ENCODE measurements around the gene TBATA.

- TF ChIP-seq, protein P1, sequence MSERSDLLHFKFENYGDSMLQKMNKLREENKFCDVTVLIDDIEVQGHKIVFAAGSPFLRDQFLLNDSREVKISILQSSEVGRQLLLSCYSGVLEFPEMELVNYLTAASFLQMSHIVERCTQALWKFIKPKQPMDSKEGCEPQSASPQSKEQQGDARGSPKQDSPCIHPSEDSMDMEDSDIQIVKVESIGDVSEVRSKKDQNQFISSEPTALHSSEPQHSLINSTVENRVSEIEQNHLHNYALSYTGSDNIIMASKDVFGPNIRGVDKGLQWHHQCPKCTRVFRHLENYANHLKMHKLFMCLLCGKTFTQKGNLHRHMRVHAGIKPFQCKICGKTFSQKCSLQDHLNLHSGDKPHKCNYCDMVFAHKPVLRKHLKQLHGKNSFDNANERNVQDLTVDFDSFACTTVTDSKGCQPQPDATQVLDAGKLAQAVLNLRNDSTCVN (tag by site-specific recombination; optimal IDR thresholded peaks at IDR 0.05) = no peak
- TF ChIP-seq ZNF133 (tag by site-specific recombination; IDR thresholded peaks at IDR 0.05) (no peak), ZNF148 (tag by site-specific recombination; IDR thresholded peaks at IDR 0.05; ENCODE audit: borderline replicate concordance) (no peak), ZNF221 (tag by site-specific recombination; IDR thresholded peaks at IDR 0.05; ENCODE audit: borderline replicate concordance) (no peak), HOXC10 (CRISPR knock-in tag; IDR thresholded peaks at IDR 0.05) (no peak), ZNF350 (tag by site-specific recombination; IDR thresholded peaks at IDR 0.05) (no peak), ZNF274 (IDR thresholded peaks at IDR 0.05; ENCODE audit: low read length) (no peak), ZNF274 (tag by site-specific recombination; IDR thresholded peaks at IDR 0.05; ENCODE audit: borderline replicate concordance) (no peak), YY1 (tag by site-specific recombination; IDR thresholded peaks at IDR 0.05) (no peak), ZNF558 (tag by site-specific recombination; IDR thresholded peaks at IDR 0.05) (no peak), REST (tag by site-specific recombination; IDR thresholded peaks at IDR 0.05) (no peak), ZNF585B (tag by site-specific recombination; IDR thresholded peaks at IDR 0.05) (no peak)
- TF ChIP-seq, protein P2, sequence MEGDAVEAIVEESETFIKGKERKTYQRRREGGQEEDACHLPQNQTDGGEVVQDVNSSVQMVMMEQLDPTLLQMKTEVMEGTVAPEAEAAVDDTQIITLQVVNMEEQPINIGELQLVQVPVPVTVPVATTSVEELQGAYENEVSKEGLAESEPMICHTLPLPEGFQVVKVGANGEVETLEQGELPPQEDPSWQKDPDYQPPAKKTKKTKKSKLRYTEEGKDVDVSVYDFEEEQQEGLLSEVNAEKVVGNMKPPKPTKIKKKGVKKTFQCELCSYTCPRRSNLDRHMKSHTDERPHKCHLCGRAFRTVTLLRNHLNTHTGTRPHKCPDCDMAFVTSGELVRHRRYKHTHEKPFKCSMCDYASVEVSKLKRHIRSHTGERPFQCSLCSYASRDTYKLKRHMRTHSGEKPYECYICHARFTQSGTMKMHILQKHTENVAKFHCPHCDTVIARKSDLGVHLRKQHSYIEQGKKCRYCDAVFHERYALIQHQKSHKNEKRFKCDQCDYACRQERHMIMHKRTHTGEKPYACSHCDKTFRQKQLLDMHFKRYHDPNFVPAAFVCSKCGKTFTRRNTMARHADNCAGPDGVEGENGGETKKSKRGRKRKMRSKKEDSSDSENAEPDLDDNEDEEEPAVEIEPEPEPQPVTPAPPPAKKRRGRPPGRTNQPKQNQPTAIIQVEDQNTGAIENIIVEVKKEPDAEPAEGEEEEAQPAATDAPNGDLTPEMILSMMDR (tag by site-specific recombination; IDR thresholded peaks at IDR 0.05) = no peak
- TF ChIP-seq, protein P3, sequence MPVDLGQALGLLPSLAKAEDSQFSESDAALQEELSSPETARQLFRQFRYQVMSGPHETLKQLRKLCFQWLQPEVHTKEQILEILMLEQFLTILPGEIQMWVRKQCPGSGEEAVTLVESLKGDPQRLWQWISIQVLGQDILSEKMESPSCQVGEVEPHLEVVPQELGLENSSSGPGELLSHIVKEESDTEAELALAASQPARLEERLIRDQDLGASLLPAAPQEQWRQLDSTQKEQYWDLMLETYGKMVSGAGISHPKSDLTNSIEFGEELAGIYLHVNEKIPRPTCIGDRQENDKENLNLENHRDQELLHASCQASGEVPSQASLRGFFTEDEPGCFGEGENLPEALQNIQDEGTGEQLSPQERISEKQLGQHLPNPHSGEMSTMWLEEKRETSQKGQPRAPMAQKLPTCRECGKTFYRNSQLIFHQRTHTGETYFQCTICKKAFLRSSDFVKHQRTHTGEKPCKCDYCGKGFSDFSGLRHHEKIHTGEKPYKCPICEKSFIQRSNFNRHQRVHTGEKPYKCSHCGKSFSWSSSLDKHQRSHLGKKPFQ (tag by site-specific recombination; IDR thresholded peaks at IDR 0.05) = no peak
These were observed 25.8 kb upstream of the TBATA start for GRCh38 chr10:70810967-70811366.
